ENCODE data around the gene DNMBP.

GRCh38 chr10:99973190-99973589 is 36.6 kb downstream of the DNMBP start:
- TF ChIP-seq ZNF274 (IDR thresholded peaks at IDR 0.05; ENCODE audit: low read depth, low read length): no peak
- no peak for TF ChIP-seq YY1 (IDR thresholded peaks at IDR 0.05; ENCODE audit: insufficient read depth, insufficient read length)
- TF ChIP-seq SUZ12 (IDR thresholded peaks at IDR 0.05; ENCODE audit: extremely low read depth, insufficient read depth, insufficient read length): no peak

Measured in NT2/D1 (cell line).